ENCODE measurements around the gene ENOSF1.

ENOSF1 gene

GRCh38 chr18:647304-647703, 65.1 kb downstream of the ENOSF1 start:
- in situ Hi-C loops (cut with HindIII; ENCODE audit: low sequenced_read_pairs) = no loop called here

GRCh38 chr18:644395-645004, 67.9 kb downstream of the ENOSF1 start:
- in situ Hi-C loops (cut with HindIII; ENCODE audit: low sequenced_read_pairs) = no loop called here

GRCh38 chr18:641224-641623, 71.2 kb downstream of the ENOSF1 start:
- in situ Hi-C loops (cut with HindIII; ENCODE audit: low sequenced_read_pairs) = no loop called here

- in situ Hi-C loops (cut with HindIII; ENCODE audit: low sequenced_read_pairs) = no loop called here
These were observed 77.3 kb downstream of the ENOSF1 start for GRCh38 chr18:635171-635570.

- in situ Hi-C loops (cut with HindIII; ENCODE audit: low sequenced_read_pairs) = no loop called here
These were observed 77.8 kb downstream of the ENOSF1 start for GRCh38 chr18:634551-635045.

- in situ Hi-C loops (cut with HindIII; ENCODE audit: low sequenced_read_pairs) = no loop called here
These were observed 80.9 kb downstream of the ENOSF1 start for GRCh38 chr18:631560-631959.

GRCh38 chr18:629269-630150, 82.9 kb downstream of the ENOSF1 start:
- in situ Hi-C loops (cut with HindIII; ENCODE audit: low sequenced_read_pairs) = no loop called here

- in situ Hi-C loops (cut with HindIII; ENCODE audit: low sequenced_read_pairs) = no loop called here
These were observed 85.2 kb downstream of the ENOSF1 start for GRCh38 chr18:627231-627630.

- in situ Hi-C loops (cut with HindIII; ENCODE audit: low sequenced_read_pairs) = no loop called here
These were observed 88.4 kb downstream of the ENOSF1 start for GRCh38 chr18:623761-624620.

GRCh38 chr18:622289-622688, 90.1 kb downstream of the ENOSF1 start:
- in situ Hi-C loops (cut with HindIII; ENCODE audit: low sequenced_read_pairs) = no loop called here

- in situ Hi-C loops (cut with HindIII; ENCODE audit: low sequenced_read_pairs) = no loop called here
These were observed 91.0 kb downstream of the ENOSF1 start for GRCh38 chr18:621291-622043.

Measured in endothelial cell of hepatic sinusoid (primary cell).